ENCODE data around the gene PCSK1N.

DNA sequence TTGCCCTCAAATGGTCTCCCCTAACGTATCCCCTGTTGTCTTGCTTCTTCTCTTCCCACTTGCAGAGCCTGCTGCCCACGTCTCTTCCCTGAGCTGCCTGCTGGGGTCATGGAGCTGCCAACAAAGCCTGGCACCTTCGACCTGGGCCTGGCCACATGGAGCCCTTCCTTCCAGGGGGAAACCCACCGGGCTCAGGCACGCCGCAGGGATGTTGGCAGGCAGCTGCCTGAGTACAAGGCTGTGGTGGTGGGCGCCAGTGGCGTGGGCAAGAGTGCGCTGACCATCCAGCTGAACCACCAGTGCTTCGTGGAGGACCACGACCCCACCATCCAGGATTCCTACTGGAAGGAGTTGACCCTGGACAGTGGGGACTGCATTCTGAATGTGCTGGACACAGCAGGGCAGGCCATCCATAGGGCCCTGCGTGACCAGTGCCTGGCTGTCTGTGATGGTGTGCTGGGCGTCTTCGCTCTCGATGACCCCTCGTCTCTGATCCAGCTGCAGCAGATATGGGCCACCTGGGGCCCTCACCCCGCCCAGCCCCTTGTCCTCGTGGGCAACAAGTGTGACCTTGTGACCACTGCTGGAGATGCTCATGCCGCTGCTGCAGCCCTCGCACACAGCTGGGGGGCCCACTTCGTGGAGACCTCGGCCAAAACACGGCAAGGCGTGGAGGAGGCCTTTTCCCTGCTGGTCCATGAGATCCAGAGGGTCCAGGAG, 6.2 kb downstream of the PCSK1N start:
- TF ChIP-seq, protein P1, sequence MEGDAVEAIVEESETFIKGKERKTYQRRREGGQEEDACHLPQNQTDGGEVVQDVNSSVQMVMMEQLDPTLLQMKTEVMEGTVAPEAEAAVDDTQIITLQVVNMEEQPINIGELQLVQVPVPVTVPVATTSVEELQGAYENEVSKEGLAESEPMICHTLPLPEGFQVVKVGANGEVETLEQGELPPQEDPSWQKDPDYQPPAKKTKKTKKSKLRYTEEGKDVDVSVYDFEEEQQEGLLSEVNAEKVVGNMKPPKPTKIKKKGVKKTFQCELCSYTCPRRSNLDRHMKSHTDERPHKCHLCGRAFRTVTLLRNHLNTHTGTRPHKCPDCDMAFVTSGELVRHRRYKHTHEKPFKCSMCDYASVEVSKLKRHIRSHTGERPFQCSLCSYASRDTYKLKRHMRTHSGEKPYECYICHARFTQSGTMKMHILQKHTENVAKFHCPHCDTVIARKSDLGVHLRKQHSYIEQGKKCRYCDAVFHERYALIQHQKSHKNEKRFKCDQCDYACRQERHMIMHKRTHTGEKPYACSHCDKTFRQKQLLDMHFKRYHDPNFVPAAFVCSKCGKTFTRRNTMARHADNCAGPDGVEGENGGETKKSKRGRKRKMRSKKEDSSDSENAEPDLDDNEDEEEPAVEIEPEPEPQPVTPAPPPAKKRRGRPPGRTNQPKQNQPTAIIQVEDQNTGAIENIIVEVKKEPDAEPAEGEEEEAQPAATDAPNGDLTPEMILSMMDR (IDR thresholded peaks at IDR 0.05; ENCODE audit: low read depth, low read length), result no peak
- TF ChIP-seq, protein P2, sequence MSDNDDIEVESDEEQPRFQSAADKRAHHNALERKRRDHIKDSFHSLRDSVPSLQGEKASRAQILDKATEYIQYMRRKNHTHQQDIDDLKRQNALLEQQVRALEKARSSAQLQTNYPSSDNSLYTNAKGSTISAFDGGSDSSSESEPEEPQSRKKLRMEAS (IDR thresholded peaks at IDR 0.05; ENCODE audit: low read depth, low read length), result no peak
- TF ChIP-seq POLR2A (IDR thresholded peaks at IDR 0.05; ENCODE audit: extremely low read depth, insufficient read length), result no peak
